Left colon (tissue), 2 donors: Measurements from ENCODE around the gene ZNF664. TPM values are rescaled to one million over a fixed set of nuclear protein-coding genes. Genes with fewer than 3 reads are reported as not detected.
"Not testable (repeated sequence)": the region's sequence is repeated elsewhere in the genome, so short reads cannot be mapped to it uniquely, and the experiment has no call there.

ENCODE experiments used
- ATAC-seq: fragments of 200-7000 bp; cut with Tn5 transposase; one replicate; pipeline ENCODE4 v1.9.1; 2020; ENCODE audit warnings: mild to moderate bottlenecking, moderate library complexity
- DNase-seq, 2 donors: peaks; one replicate each; pipeline ENCODE4 v3.0.0-alpha.2; 2020
- intact Hi-C, 2 donors: fragments of 100-400 bp; cut with DNase I in 1 of 2; cut with micrococcal nuclease in 1 of 2; formaldehyde crosslinking; loops; one replicate each; pipeline versions ENCODE4 v1.11.2 to v1.14.0; 2022; cut with DNase I, micrococcal nuclease
- total RNA-seq, 2 donors: library from RNA; stranded (reverse); fragmentation: NEBNext Ultra II Directional; extraction: Animal tissue kit (Norgen Biotek cat#: 25700); gene quantifications; one replicate each; pipeline ENCODE4 v1.2.1, GENCODE V29; 2021
- donor health status: DM: no; HTN: no; CAD: no.
- donor health status: DM: yes; HTN: yes; CAD: no.

ZNF664 gene
- total RNA-seq, 2 donors from 2014 or later, result 111 to 138 TPM

- DNase-seq, result no peak
- no peak for ATAC-seq
- intact Hi-C loops, result no loop called here
These were observed 33.0 kb upstream of the ZNF664 start for GRCh38 chr12:123939716-123940626.

GRCh38 chr12:123940627-123940966 is 32.4 kb upstream of the ZNF664 start:
- intact Hi-C loops, result no loop called here
- no peak for DNase-seq
- no peak for ATAC-seq

GRCh38 chr12:123941000-123941399 is 32.0 kb upstream of the ZNF664 start:
- no peak for DNase-seq
- ATAC-seq, result no peak
- intact Hi-C loops, result no loop called here

GRCh38 chr12:123941624-123942237 is 31.3 kb upstream of the ZNF664 start:
- ATAC-seq, result no peak
- DNase-seq, result no peak
- intact Hi-C loops, result no loop called here

GRCh38 chr12:123942238-123942653 is 30.8 kb upstream of the ZNF664 start:
- DNase-seq, result no peak
- no peak for ATAC-seq
- intact Hi-C loops, result no loop called here

- no peak for DNase-seq
- no peak for ATAC-seq
- intact Hi-C loops, result no loop called here
These were observed 29.9 kb upstream of the ZNF664 start for GRCh38 chr12:123942911-123943648.

- no peak for ATAC-seq
- intact Hi-C loops, result no loop called here
- no peak for DNase-seq
These were observed 29.2 kb upstream of the ZNF664 start for GRCh38 chr12:123943816-123944215.

- DNase-seq (no peak), ATAC-seq (no peak)
- intact Hi-C loops, result no loop called here
These were observed 28.3 kb upstream of the ZNF664 start for GRCh38 chr12:123944696-123945095.

GRCh38 chr12:123945287-123946151 is 27.5 kb upstream of the ZNF664 start:
- no peak for DNase-seq
- ATAC-seq, result no peak
- intact Hi-C loops, result no loop called here

- intact Hi-C loops, result no loop called here
- no peak for ATAC-seq
- no peak for DNase-seq
These were observed 26.9 kb upstream of the ZNF664 start for GRCh38 chr12:123946152-123946515.

GRCh38 chr12:123946516-123947505 is 26.2 kb upstream of the ZNF664 start:
- ATAC-seq, intact Hi-C loops, DNase-seq: not testable (repeated sequence)

- intact Hi-C loops, DNase-seq, ATAC-seq: not testable (repeated sequence)
These were observed 25.5 kb upstream of the ZNF664 start for GRCh38 chr12:123947531-123947930.

GRCh38 chr12:123948401-123948795 is 24.6 kb upstream of the ZNF664 start:
- no peak for DNase-seq
- intact Hi-C loops, result no loop called here
- no peak for ATAC-seq

- ATAC-seq, result peak; percentile 87
- DNase-seq, result no peak
- intact Hi-C loops, result no loop called here
These were observed 23.9 kb upstream of the ZNF664 start for GRCh38 chr12:123948796-123949769.

GRCh38 chr12:123949770-123950165 is 23.2 kb upstream of the ZNF664 start:
- intact Hi-C loops, result no loop called here
- DNase-seq (no peak), ATAC-seq (no peak)

- ATAC-seq, result no peak
- DNase-seq, result no peak
- intact Hi-C loops, result no loop called here
These were observed 22.3 kb upstream of the ZNF664 start for GRCh38 chr12:123950476-123951349.
